GM12874 (cell line): ENCODE results near the gene DCAF6.

Experiments
- CTCF ChIP-seq: IDR thresholded peaks from 2 replicates; pipeline ENCODE4 v1.5.1; 2011; ENCODE audit warnings: low read depth, mild to moderate bottlenecking, control low read depth, low read length, moderate library complexity; ENCODE audit not compliant: insufficient read depth

Gene DCAF6

GRCh38 chr1:167974698-167975097 is 38.2 kb downstream of the DCAF6 start:
- no peak for TF ChIP-seq CTCF

GRCh38 chr1:167977245-167977644 is 40.8 kb downstream of the DCAF6 start:
- TF ChIP-seq CTCF, result no peak

GRCh38 chr1:167981933-167982332 is 45.5 kb downstream of the DCAF6 start:
- TF ChIP-seq CTCF, result no peak

- no peak for TF ChIP-seq CTCF
Measured at GRCh38 chr1:167983797-167984420, 47.4 kb downstream of the DCAF6 start.

- no peak for TF ChIP-seq CTCF
Measured at GRCh38 chr1:167984886-167985489, 48.5 kb downstream of the DCAF6 start.

- no peak for TF ChIP-seq CTCF
Measured at GRCh38 chr1:167987174-167987573, 50.7 kb downstream of the DCAF6 start.

GRCh38 chr1:167991546-167991945 is 55.1 kb downstream of the DCAF6 start:
- TF ChIP-seq CTCF, result no peak
